Caco-2 (cell line): ENCODE measurements around the gene MTAP. TPM values are rescaled to one million over a fixed set of nuclear protein-coding genes. Genes with fewer than 3 reads are reported as not detected.

Experiments
- BruUV-seq: library from RNA; stranded (reverse); fragments of 400-500 nt; replicated peaks from 2 replicates; lab custom pipeline; 2021; lab: Mats Ljungman, UMichigan
- CTCF ChIA-PET: fragments of 300-600 bp; sonication (Branson Sonifier 250); formaldehyde crosslinking; loops from one replicate; lab custom pipeline; 2022; ENCODE audit warnings: antibody characterized with exemption; lab: Charles Lee
- POLR2A ChIA-PET: fragments of 300-600 bp; sonication (Branson Sonifier 250); formaldehyde crosslinking; loops from one replicate; lab custom pipeline; 2022; ENCODE audit warnings: antibody characterized with exemption; lab: Charles Lee
- DNase-seq, 2 experiments: peaks; one replicate each; pipeline versions ENCODE4 v3.0.0 to v3.0.0-alpha.2; 2020 to 2022
- H3K27me3 ChIP-seq: replicated peaks from 2 replicates; pipeline ENCODE4 v1.6.0; 2011; ENCODE audit warnings: low read length; ENCODE audit not compliant: control insufficient read depth, insufficient read depth
- H3K36me3 ChIP-seq: 2 replicates; pipeline ENCODE4 v1.5.1; 2011; ENCODE audit warnings: low read length; ENCODE audit not compliant: control insufficient read depth, insufficient read depth
- H3K4me1 ChIP-seq: fragments of 250-450 bp; sonication (Bioruptor Pico); 2 replicates; pipeline ENCODE4 v1.5.1; 2020; ENCODE audit warnings: mild to moderate bottlenecking
- H3K4me3 ChIP-seq: 2 replicates; pipeline ENCODE4 v1.5.1; 2011; ENCODE audit warnings: low read depth, mild to moderate bottlenecking, control low read depth, low read length
- H3K9me3 ChIP-seq: fragments of 250-450 bp; sonication (Bioruptor Pico); 2 replicates; pipeline ENCODE4 v1.5.1; 2020; ENCODE audit warnings: mild to moderate bottlenecking, moderate library complexity
- H3K27ac Mint-ChIP-seq: one replicate; pipeline ENCODE4 v1.8.0; 2022; ENCODE audit warnings: mixed read lengths; ENCODE audit not compliant: unreplicated experiment
- H3K27me3 Mint-ChIP-seq: one replicate; pipeline ENCODE4 v1.8.0; 2022; ENCODE audit warnings: mixed read lengths; ENCODE audit not compliant: insufficient read depth, unreplicated experiment
- H3K36me3 Mint-ChIP-seq: one replicate; pipeline ENCODE4 v1.8.0; 2022; ENCODE audit warnings: mild to moderate bottlenecking, mixed read lengths; ENCODE audit not compliant: insufficient read depth, unreplicated experiment
- H3K4me1 Mint-ChIP-seq: one replicate; pipeline ENCODE4 v1.8.0; 2022; ENCODE audit warnings: low read depth, mixed read lengths; ENCODE audit not compliant: unreplicated experiment
- H3K4me3 Mint-ChIP-seq: one replicate; pipeline ENCODE4 v1.8.0; 2022; ENCODE audit warnings: mild to moderate bottlenecking, moderate library complexity, mixed read lengths; ENCODE audit not compliant: unreplicated experiment
- H3K9me3 Mint-ChIP-seq: one replicate; pipeline ENCODE4 v1.8.0; 2022; ENCODE audit warnings: mixed read lengths; ENCODE audit not compliant: unreplicated experiment
- CTCF ChIP-seq, 2 experiments: fragments of 200-600 bp in 1 of 2; IDR thresholded peaks; 1 replicate in 1 of 2; 2 replicates in 1 of 2; pipeline versions ENCODE4 v1.5.1 to v1.8.0; 2011 to 2022; ENCODE audit warnings: antibody characterized with exemption in 1 of 2, control low read depth in 1 of 2, inconsistent platforms in 1 of 2, low read depth in 1 of 2, low read length in 1 of 2, mild to moderate bottlenecking in 1 of 2, moderate library complexity in 1 of 2; ENCODE audit not compliant: insufficient read depth in 1 of 2, severe bottlenecking in 1 of 2, unreplicated experiment in 1 of 2
- intact Hi-C: fragments of 100-400 bp; cut with micrococcal nuclease; formaldehyde crosslinking; loops from one replicate; pipeline ENCODE4 v1.10.0; 2022; ENCODE audit not compliant: unreplicated experiment
- total RNA-seq: library from RNA; stranded (reverse); gene quantifications from 2 replicates; pipeline ENCODE4 v1.2.3, GENCODE V29; 2022

Gene MTAP
- total RNA-seq, 1 experiment from 2014 or later = 53.3 TPM

GRCh38 chr9:21890696-21891095 is 88.3 kb downstream of the MTAP start:
- no TSS peak for BruUV-seq
- Mint-ChIP-seq H3K27me3 (no peaks in the 10 kb centered on the region), H3K9me3 (peaks cover 10% of the 10 kb centered on the region), H3K36me3 (peaks cover 37% of the 10 kb centered on the region), H3K4me1 (no peaks in the 10 kb centered on the region), H3K4me3 (no peak overlapping the region), H3K27ac (no peak overlapping the region)
- TF ChIP-seq CTCF (IDR thresholded peaks at IDR 0.05; ENCODE audit: insufficient read depth in 1 of 2, low read depth in 1 of 2, low read length in 1 of 2, severe bottlenecking in 1 of 2, unreplicated experiment in 1 of 2) = no peak
- POLR2A ChIA-PET = no interaction called here
- intact Hi-C loops = no loop called here
- H3K9me3 ChIP-seq = no peaks in the 10 kb centered on the region; the same call in 1 of the 2 replicates
- DNase-seq = no peak
- CTCF ChIA-PET = no interaction called here
- H3K4me1 ChIP-seq = no peaks in the 10 kb centered on the region
- no peaks in the 10 kb centered on the region for H3K36me3 ChIP-seq
- no peaks in the 10 kb centered on the region for H3K27me3 ChIP-seq
- no peak overlapping the region for H3K4me3 ChIP-seq

GRCh38 chr9:21901546-21901945 is 99.1 kb downstream of the MTAP start:
- peaks cover 16% of the 10 kb centered on the region for H3K9me3 Mint-ChIP-seq
- CTCF ChIA-PET = no interaction called here

GRCh38 chr9:21902136-21902535 is 99.7 kb downstream of the MTAP start:
- Histone ChIP-seq H3K4me3 (no peak overlapping the region), H3K9me3 (no peaks in the 10 kb centered on the region), H3K27me3 (no peaks in the 10 kb centered on the region), H3K4me1 (no peaks in the 10 kb centered on the region), H3K36me3 (no peaks in the 10 kb centered on the region)
- Mint-ChIP-seq H3K9me3 (peaks cover 18% of the 10 kb centered on the region), H3K36me3 (no peaks in the 10 kb centered on the region), H3K27ac (no peak overlapping the region), H3K27me3 (no peaks in the 10 kb centered on the region), H3K4me3 (no peak overlapping the region), H3K4me1 (no peaks in the 10 kb centered on the region)
- no TSS peak for BruUV-seq
- ChIA-PET CTCF (no interaction called here), POLR2A (no interaction called here)
- no peak for DNase-seq
- intact Hi-C loops = no loop called here
- no peak for TF ChIP-seq CTCF (IDR thresholded peaks at IDR 0.05; ENCODE audit: insufficient read depth in 1 of 2, low read depth in 1 of 2, low read length in 1 of 2, severe bottlenecking in 1 of 2, unreplicated experiment in 1 of 2)

More at GRCh38 chr9:21901546-21901945, 99.1 kb downstream of the MTAP start:
- no peaks in the 10 kb centered on the region for H3K9me3 ChIP-seq
- no peak overlapping the region for H3K4me3 Mint-ChIP-seq
- no peak for DNase-seq
- no peaks in the 10 kb centered on the region for H3K4me1 ChIP-seq
- no peaks in the 10 kb centered on the region for H3K36me3 Mint-ChIP-seq
- no peak overlapping the region for H3K4me3 ChIP-seq
- POLR2A ChIA-PET = no interaction called here
- intact Hi-C loops = no loop called here
- H3K27me3 ChIP-seq = no peaks in the 10 kb centered on the region
- no TSS peak for BruUV-seq
- no peak overlapping the region for H3K27ac Mint-ChIP-seq
- TF ChIP-seq CTCF (IDR thresholded peaks at IDR 0.05; ENCODE audit: insufficient read depth in 1 of 2, low read depth in 1 of 2, low read length in 1 of 2, severe bottlenecking in 1 of 2, unreplicated experiment in 1 of 2) = no peak
- no peaks in the 10 kb centered on the region for H3K36me3 ChIP-seq
- no peaks in the 10 kb centered on the region for H3K4me1 Mint-ChIP-seq
- no peaks in the 10 kb centered on the region for H3K27me3 Mint-ChIP-seq
